GM23338 (cell line): ENCODE data around the gene PACC1. TPM values are rescaled to one million over a fixed set of nuclear protein-coding genes. Genes with fewer than 3 reads are reported as not detected.

Source experiments
- ATAC-seq: fragments of 200-7000 bp; cut with Tn5 transposase; 3 replicates; pipeline ENCODE4 v1.9.1; 2020
- DNase-seq: peaks from one replicate; pipeline ENCODE4 v3.0.0-alpha.2; 2015; ENCODE audit warnings: low spot score
- H2AFZ ChIP-seq: fragments of 200-600 bp; sonication (generic); 2 replicates; pipeline ENCODE4 v1.8.0; 2016; ENCODE audit warnings: antibody characterized with exemption, mild to moderate bottlenecking, moderate library complexity
- H3F3A ChIP-seq: fragments of 200-600 bp; sonication (generic); replicated peaks from 2 replicates; pipeline ENCODE4 v1.8.0; 2017; ENCODE audit warnings: antibody characterized with exemption, mixed run types, low read depth
- H3K27ac ChIP-seq: fragments of 200-600 bp; sonication (generic); 2 replicates; pipeline ENCODE4 v1.6.1; 2016; ENCODE audit warnings: low read depth
- H3K27me3 ChIP-seq: fragments of 200-600 bp; sonication (generic); 2 replicates; pipeline ENCODE4 v1.8.0; 2016; ENCODE audit warnings: mild to moderate bottlenecking, mixed run types, moderate library complexity; ENCODE audit not compliant: insufficient read depth
- H3K36me3 ChIP-seq: fragments of 200-600 bp; sonication (generic); 2 replicates; pipeline ENCODE4 v1.8.0; 2016; ENCODE audit warnings: mild to moderate bottlenecking; ENCODE audit not compliant: insufficient read depth
- H3K4me1 ChIP-seq: fragments of 200-600 bp; sonication (generic); 2 replicates; pipeline ENCODE4 v1.8.0; 2016; ENCODE audit warnings: mild to moderate bottlenecking, moderate library complexity; ENCODE audit not compliant: insufficient read depth
- H3K4me2 ChIP-seq: fragments of 200-600 bp; sonication (generic); 2 replicates; pipeline ENCODE4 v1.7.1; 2017; ENCODE audit warnings: mixed run types
- H3K4me3 ChIP-seq: fragments of 200-600 bp; sonication (generic); 2 replicates; pipeline ENCODE4 v1.6.1; 2016; ENCODE audit warnings: mixed run types
- H3K79me2 ChIP-seq: fragments of 200-600 bp; sonication (generic); replicated peaks from 2 replicates; pipeline ENCODE4 v1.8.0; 2017; ENCODE audit warnings: mild to moderate bottlenecking; ENCODE audit not compliant: insufficient read depth
- H3K9me2 ChIP-seq: fragments of 200-600 bp; sonication (generic); 2 replicates; pipeline ENCODE4 v1.8.0; 2017; ENCODE audit not compliant: insufficient read depth
- H4K20me1 ChIP-seq: fragments of 200-600 bp; sonication (generic); replicated peaks from 2 replicates; pipeline ENCODE4 v1.8.0; 2017; ENCODE audit warnings: mild to moderate bottlenecking; ENCODE audit not compliant: insufficient read depth
- H3K27ac Mint-ChIP-seq: 2 replicates; pipeline ENCODE4 v1.8.0; 2020; ENCODE audit warnings: inconsistent platforms, mild to moderate bottlenecking, moderate library complexity, mixed read lengths
- H3K27me3 Mint-ChIP-seq: 3 replicates; pipeline ENCODE4 v1.8.0; 2022; ENCODE audit warnings: low read depth, mild to moderate bottlenecking, moderate library complexity, mixed read lengths, inconsistent platforms; ENCODE audit not compliant: insufficient read depth, poor library complexity
- H3K36me3 Mint-ChIP-seq: 3 replicates; pipeline ENCODE4 v1.8.0; 2021; ENCODE audit warnings: low read depth, mild to moderate bottlenecking, inconsistent platforms, moderate library complexity, mixed read lengths
- H3K4me1 Mint-ChIP-seq: 3 replicates; pipeline ENCODE4 v1.8.0; 2020; ENCODE audit warnings: mild to moderate bottlenecking, inconsistent platforms, mixed read lengths
- H3K4me3 Mint-ChIP-seq: 3 replicates; pipeline ENCODE4 v1.8.0; 2021; ENCODE audit warnings: moderate library complexity, mild to moderate bottlenecking, inconsistent platforms, mixed read lengths
- H3K9me3 Mint-ChIP-seq: 3 replicates; pipeline ENCODE4 v1.8.0; 2020; ENCODE audit warnings: moderate library complexity, mild to moderate bottlenecking, inconsistent platforms, mixed read lengths
- CREB1 ChIP-seq: fragments of 250-450 bp; sonication (Bioruptor Pico); IDR thresholded peaks from 2 replicates; pipeline ENCODE4 v1.5.0; 2020; ENCODE audit warnings: low read depth, mild to moderate bottlenecking, moderate library complexity
- EZH2 ChIP-seq: fragments of 200-600 bp; sonication (generic); IDR thresholded peaks from one replicate; pipeline ENCODE4 v1.8.0; 2017; ENCODE audit warnings: antibody characterized with exemption, mild to moderate bottlenecking, low read depth; ENCODE audit not compliant: unreplicated experiment
- EZH2phosphoT487 ChIP-seq: fragments of 200-600 bp; sonication (generic); IDR thresholded peaks from one replicate; pipeline ENCODE4 v1.8.1; 2018; ENCODE audit warnings: antibody characterized with exemption; ENCODE audit not compliant: unreplicated experiment
- JUNB ChIP-seq: IDR thresholded peaks from one replicate; pipeline ENCODE4 v1.6.1; 2016; ENCODE audit warnings: antibody characterized with exemption; ENCODE audit not compliant: unreplicated experiment
- NANOG ChIP-seq: IDR thresholded peaks from 2 replicates; pipeline ENCODE4 v1.6.1; 2016; ENCODE audit warnings: antibody characterized with exemption, borderline replicate concordance
- REST ChIP-seq: IDR thresholded peaks from one replicate; pipeline ENCODE4 v1.6.1; 2018; ENCODE audit warnings: antibody characterized with exemption; ENCODE audit not compliant: unreplicated experiment
- ZNF114 ChIP-seq: fragments of 250-450 bp; sonication (Bioruptor Pico); IDR thresholded peaks from 2 replicates; pipeline ENCODE4 v1.5.0; 2020; ENCODE audit warnings: mild to moderate bottlenecking, moderate library complexity
- ZNF331 ChIP-seq: fragments of 250-450 bp; sonication (Bioruptor Pico); IDR thresholded peaks from 2 replicates; pipeline ENCODE4 v1.5.0; 2020; ENCODE audit warnings: low read depth, mild to moderate bottlenecking, moderate library complexity
- polyA plus RNA-seq: library from polyadenylated mRNA; unstranded; fragments of >200 nt; fragmentation: Nextera tagmentation; extraction: Ambion mirVana; gene quantifications from 2 replicates; pipeline ENCODE4 v1.2.1, GENCODE V29; 2016
- total RNA-seq: library from RNA; depleted of rRNA; stranded (reverse); fragments of >200 nt; shearing (Covaris generic); gene quantifications from 2 replicates; pipeline ENCODE4 v1.2.3, GENCODE V29; 2014
- TF ChIP-seq, protein P1 (sequence below), 2 experiments: fragments of 200-600 bp in 1 of 2; sonication (generic) in 1 of 2; conservative IDR thresholded peaks; 2 replicates each; pipeline versions ENCODE4 v1.5.1 to v1.6.1; 2016 to 2017; ENCODE audit warnings: antibody characterized with exemption in 2 of 2, low read depth in 2 of 2, mild to moderate bottlenecking in 2 of 2, moderate library complexity in 1 of 2
- TF ChIP-seq, protein P2 (sequence below): fragments of 250-450 bp; sonication (Bioruptor Pico); IDR thresholded peaks from 2 replicates; pipeline ENCODE4 v1.5.0; 2020; ENCODE audit warnings: mild to moderate bottlenecking, moderate library complexity
- TF ChIP-seq, protein P3 (sequence below): IDR thresholded peaks from 2 replicates; pipeline ENCODE4 v1.6.1; 2016; ENCODE audit warnings: antibody characterized with exemption

PACC1 gene
- total and polyA plus RNA-seq, 2 experiments from 2014 or later, result 17.1 to 18.0 TPM

GRCh38 chr1:212423879-212424278, 9.2 kb upstream of the PACC1 start:
- DNase-seq (no peak), ATAC-seq (no peak)
- H3K36me3 Mint-ChIP-seq, result no peaks in the 10 kb centered on the region
- H3K27ac ChIP-seq, result no peak overlapping the region
- H2AFZ ChIP-seq, result no peak overlapping the region
- H3K27me3 Mint-ChIP-seq, result no peaks in the 10 kb centered on the region
- no peak overlapping the region for H3K4me3 Mint-ChIP-seq
- H3F3A ChIP-seq, result no peaks in the 10 kb centered on the region
- H3K27ac Mint-ChIP-seq, result no peak overlapping the region
- no peaks in the 10 kb centered on the region for H3K4me1 Mint-ChIP-seq
- H4K20me1 ChIP-seq, result no peaks in the 10 kb centered on the region
- H3K9me2 ChIP-seq, result no peaks in the 10 kb centered on the region
- no peaks in the 10 kb centered on the region for H3K4me1 ChIP-seq
- TF ChIP-seq CREB1 (no peak), ZNF331 (CRISPR knock-in tag) (no peak), ZNF114 (CRISPR knock-in tag) (no peak), REST (no peak), EZH2phosphoT487 (no peak), EZH2 (no peak), NANOG (no peak), JUNB (no peak)
- TF ChIP-seq, protein P1, sequence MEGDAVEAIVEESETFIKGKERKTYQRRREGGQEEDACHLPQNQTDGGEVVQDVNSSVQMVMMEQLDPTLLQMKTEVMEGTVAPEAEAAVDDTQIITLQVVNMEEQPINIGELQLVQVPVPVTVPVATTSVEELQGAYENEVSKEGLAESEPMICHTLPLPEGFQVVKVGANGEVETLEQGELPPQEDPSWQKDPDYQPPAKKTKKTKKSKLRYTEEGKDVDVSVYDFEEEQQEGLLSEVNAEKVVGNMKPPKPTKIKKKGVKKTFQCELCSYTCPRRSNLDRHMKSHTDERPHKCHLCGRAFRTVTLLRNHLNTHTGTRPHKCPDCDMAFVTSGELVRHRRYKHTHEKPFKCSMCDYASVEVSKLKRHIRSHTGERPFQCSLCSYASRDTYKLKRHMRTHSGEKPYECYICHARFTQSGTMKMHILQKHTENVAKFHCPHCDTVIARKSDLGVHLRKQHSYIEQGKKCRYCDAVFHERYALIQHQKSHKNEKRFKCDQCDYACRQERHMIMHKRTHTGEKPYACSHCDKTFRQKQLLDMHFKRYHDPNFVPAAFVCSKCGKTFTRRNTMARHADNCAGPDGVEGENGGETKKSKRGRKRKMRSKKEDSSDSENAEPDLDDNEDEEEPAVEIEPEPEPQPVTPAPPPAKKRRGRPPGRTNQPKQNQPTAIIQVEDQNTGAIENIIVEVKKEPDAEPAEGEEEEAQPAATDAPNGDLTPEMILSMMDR (conservative IDR thresholded peaks at IDR 0.05; ENCODE audit: low read depth in 2 of 2), result no peak
- TF ChIP-seq, protein P2, sequence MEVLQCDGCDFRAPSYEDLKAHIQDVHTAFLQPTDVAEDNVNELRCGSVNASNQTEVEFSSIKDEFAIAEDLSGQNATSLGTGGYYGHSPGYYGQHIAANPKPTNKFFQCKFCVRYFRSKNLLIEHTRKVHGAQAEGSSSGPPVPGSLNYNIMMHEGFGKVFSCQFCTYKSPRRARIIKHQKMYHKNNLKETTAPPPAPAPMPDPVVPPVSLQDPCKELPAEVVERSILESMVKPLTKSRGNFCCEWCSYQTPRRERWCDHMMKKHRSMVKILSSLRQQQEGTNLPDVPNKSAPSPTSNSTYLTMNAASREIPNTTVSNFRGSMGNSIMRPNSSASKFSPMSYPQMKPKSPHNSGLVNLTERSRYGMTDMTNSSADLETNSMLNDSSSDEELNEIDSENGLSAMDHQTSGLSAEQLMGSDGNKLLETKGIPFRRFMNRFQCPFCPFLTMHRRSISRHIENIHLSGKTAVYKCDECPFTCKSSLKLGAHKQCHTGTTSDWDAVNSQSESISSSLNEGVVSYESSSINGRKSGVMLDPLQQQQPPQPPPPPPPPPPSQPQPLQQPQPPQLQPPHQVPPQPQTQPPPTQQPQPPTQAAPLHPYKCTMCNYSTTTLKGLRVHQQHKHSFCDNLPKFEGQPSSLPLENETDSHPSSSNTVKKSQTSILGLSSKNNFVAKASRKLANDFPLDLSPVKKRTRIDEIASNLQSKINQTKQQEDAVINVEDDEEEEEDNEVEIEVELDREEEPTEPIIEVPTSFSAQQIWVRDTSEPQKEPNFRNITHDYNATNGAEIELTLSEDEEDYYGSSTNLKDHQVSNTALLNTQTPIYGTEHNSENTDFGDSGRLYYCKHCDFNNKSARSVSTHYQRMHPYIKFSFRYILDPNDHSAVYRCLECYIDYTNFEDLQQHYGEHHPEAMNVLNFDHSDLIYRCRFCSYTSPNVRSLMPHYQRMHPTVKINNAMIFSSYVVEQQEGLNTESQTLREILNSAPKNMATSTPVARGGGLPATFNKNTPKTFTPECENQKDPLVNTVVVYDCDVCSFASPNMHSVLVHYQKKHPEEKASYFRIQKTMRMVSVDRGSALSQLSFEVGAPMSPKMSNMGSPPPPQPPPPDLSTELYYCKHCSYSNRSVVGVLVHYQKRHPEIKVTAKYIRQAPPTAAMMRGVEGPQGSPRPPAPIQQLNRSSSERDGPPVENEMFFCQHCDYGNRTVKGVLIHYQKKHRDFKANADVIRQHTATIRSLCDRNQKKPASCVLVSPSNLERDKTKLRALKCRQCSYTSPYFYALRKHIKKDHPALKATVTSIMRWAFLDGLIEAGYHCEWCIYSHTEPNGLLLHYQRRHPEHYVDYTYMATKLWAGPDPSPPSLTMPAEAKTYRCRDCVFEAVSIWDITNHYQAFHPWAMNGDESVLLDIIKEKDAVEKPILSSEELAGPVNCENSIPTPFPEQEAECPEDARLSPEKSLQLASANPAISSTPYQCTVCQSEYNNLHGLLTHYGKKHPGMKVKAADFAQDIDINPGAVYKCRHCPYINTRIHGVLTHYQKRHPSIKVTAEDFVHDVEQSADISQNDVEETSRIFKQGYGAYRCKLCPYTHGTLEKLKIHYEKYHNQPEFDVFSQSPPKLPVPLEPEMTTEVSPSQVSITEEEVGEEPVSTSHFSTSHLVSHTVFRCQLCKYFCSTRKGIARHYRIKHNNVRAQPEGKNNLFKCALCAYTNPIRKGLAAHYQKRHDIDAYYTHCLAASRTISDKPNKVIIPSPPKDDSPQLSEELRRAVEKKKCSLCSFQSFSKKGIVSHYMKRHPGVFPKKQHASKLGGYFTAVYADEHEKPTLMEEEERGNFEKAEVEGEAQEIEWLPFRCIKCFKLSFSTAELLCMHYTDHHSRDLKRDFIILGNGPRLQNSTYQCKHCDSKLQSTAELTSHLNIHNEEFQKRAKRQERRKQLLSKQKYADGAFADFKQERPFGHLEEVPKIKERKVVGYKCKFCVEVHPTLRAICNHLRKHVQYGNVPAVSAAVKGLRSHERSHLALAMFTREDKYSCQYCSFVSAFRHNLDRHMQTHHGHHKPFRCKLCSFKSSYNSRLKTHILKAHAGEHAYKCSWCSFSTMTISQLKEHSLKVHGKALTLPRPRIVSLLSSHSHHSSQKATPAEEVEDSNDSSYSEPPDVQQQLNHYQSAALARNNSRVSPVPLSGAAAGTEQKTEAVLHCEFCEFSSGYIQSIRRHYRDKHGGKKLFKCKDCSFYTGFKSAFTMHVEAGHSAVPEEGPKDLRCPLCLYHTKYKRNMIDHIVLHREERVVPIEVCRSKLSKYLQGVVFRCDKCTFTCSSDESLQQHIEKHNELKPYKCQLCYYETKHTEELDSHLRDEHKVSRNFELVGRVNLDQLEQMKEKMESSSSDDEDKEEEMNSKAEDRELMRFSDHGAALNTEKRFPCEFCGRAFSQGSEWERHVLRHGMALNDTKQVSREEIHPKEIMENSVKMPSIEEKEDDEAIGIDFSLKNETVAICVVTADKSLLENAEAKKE (CRISPR knock-in tag), result no peak
- TF ChIP-seq, protein P3, sequence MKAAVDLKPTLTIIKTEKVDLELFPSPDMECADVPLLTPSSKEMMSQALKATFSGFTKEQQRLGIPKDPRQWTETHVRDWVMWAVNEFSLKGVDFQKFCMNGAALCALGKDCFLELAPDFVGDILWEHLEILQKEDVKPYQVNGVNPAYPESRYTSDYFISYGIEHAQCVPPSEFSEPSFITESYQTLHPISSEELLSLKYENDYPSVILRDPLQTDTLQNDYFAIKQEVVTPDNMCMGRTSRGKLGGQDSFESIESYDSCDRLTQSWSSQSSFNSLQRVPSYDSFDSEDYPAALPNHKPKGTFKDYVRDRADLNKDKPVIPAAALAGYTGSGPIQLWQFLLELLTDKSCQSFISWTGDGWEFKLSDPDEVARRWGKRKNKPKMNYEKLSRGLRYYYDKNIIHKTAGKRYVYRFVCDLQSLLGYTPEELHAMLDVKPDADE, result no peak
- no peaks in the 10 kb centered on the region for H3K79me2 ChIP-seq
- no peaks in the 10 kb centered on the region for H3K9me3 Mint-ChIP-seq
- no peak overlapping the region for H3K4me2 ChIP-seq
- H3K27me3 ChIP-seq, result no peaks in the 10 kb centered on the region
- no peaks in the 10 kb centered on the region for H3K36me3 ChIP-seq
- H3K4me3 ChIP-seq, result no peak overlapping the region
